Left lung (tissue), 10 donors: ENCODE measurements around the gene SEMA3B. TPM values are rescaled to one million over a fixed set of nuclear protein-coding genes. Genes with fewer than 3 reads are reported as not detected.
A peak's percentile ranks its signal among the peaks of the same experiment; 100 is the strongest.

Experiments used
- ATAC-seq: fragments of 200-7000 bp; cut with Tn5 transposase; one replicate; pipeline ENCODE4 v1.9.1; 2020; ENCODE audit warnings: moderate library complexity
- DNase-seq, 4 donors: peaks; one replicate each; pipeline ENCODE4 v3.0.0-alpha.2; 2013 to 2020
- H3K27ac ChIP-seq, 2 donors: fragments of 200-600 bp; sonication (generic) in 1 of 2; one replicate each; pipeline versions ENCODE4 v1.5.0 to v1.8.0; 2020 to 2021
- H3K27me3 ChIP-seq, 2 donors: fragments of 200-600 bp; sonication (generic) in 1 of 2; one replicate each; pipeline versions ENCODE4 v1.5.0 to v1.8.0; 2020 to 2021
- H3K36me3 ChIP-seq, 2 donors: fragments of 200-600 bp; sonication (generic) in 1 of 2; one replicate each; pipeline versions ENCODE4 v1.5.0 to v1.8.0; 2020 to 2021
- H3K4me1 ChIP-seq, 2 donors: fragments of 200-600 bp; one replicate each; pipeline ENCODE4 v1.8.0; 2021
- H3K4me3 ChIP-seq, 2 donors: fragments of 200-600 bp; sonication (generic) in 1 of 2; one replicate each; pipeline versions ENCODE4 v1.5.0 to v1.8.0; 2020 to 2021; ENCODE audit warnings: mild to moderate bottlenecking in 1 of 2
- H3K9me3 ChIP-seq, 2 donors: fragments of 200-600 bp; sonication (generic) in 1 of 2; one replicate each; pipeline versions ENCODE4 v1.5.0 to v1.8.0; 2020 to 2021
- intact Hi-C, 2 donors: fragments of 100-400 bp; cut with DNase I; formaldehyde crosslinking; loops; one replicate each; pipeline versions ENCODE4 v1.11.2 to v1.14.2; 2022
- polyA plus RNA-seq, 6 donors: library from polyadenylated mRNA; unstranded; fragments of 120-200 nt; gene quantifications; one replicate each; pipeline ENCODE4 v1.2.1, GENCODE V29; 2013; ENCODE audit not compliant: insufficient read length in 6 of 6
- total RNA-seq, 2 donors: library from RNA; stranded (reverse); fragmentation: NEBNext Ultra II Directional; extraction: Animal tissue kit (Norgen Biotek cat#: 25700); gene quantifications; one replicate each; pipeline ENCODE4 v1.2.1, GENCODE V29; 2021
- TF ChIP-seq, protein P1 (sequence below), 2 donors: fragments of 200-600 bp; sonication (generic) in 1 of 2; IDR thresholded peaks; one replicate each; pipeline versions ENCODE4 v1.5.0 to v1.8.0; 2021; ENCODE audit warnings: antibody characterized with exemption in 2 of 2
- donor health status: DM: no; HTN: yes; CAD: no.
- donor health status: DM: no; HTN: no; CAD: no.

SEMA3B gene
- total and polyA plus RNA-seq, 8 donors, result 20.6 to 92.7 (median 28.2) TPM

DNA sequence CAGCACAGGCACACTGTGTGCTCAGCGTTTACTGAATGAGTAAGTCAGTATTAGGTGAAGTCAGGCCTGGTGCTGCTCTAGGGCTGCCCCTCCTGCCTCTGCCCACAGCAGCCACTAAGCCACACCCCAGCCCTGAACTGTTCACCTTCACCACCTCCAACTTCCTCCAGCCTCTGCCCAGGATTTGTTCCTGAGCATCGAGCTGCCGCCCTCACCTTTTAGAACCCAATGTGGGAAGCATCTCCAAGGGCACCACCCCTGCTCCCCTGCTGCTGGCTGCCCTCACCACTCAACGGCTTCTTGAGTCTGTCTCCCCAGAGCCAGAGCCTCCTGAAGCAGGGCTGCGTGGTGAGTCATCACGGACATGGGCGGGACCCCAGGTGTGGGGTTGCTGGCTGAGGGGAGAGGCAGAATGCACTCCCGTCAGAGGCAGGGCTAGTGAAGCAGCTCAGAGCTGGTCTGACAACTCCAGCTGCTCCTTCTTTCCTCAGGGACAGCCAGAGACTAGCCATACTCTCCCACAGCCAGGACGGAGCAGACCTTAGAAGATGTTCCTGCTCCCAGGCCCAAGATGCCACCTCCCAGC lies 47.8 kb downstream of the SEMA3B start:
- no peaks in the 10 kb centered on the region for H3K27me3 ChIP-seq
- H3K36me3 ChIP-seq, result peaks cover 0 to 38% of the 10 kb centered on the region in 2 donors
- ATAC-seq, result peak; percentile 76
- H3K4me1 ChIP-seq, result peaks cover 37 to 75% of the 10 kb centered on the region in 2 donors
- no peaks in the 10 kb centered on the region for H3K9me3 ChIP-seq
- intact Hi-C loops, result no loop called here
- peak overlapping the region; percentile 71 to 83 for H3K27ac ChIP-seq
- peak in 3 of 4 donors; percentile 35 to 95 (median 93) for DNase-seq
- TF ChIP-seq, protein P1, sequence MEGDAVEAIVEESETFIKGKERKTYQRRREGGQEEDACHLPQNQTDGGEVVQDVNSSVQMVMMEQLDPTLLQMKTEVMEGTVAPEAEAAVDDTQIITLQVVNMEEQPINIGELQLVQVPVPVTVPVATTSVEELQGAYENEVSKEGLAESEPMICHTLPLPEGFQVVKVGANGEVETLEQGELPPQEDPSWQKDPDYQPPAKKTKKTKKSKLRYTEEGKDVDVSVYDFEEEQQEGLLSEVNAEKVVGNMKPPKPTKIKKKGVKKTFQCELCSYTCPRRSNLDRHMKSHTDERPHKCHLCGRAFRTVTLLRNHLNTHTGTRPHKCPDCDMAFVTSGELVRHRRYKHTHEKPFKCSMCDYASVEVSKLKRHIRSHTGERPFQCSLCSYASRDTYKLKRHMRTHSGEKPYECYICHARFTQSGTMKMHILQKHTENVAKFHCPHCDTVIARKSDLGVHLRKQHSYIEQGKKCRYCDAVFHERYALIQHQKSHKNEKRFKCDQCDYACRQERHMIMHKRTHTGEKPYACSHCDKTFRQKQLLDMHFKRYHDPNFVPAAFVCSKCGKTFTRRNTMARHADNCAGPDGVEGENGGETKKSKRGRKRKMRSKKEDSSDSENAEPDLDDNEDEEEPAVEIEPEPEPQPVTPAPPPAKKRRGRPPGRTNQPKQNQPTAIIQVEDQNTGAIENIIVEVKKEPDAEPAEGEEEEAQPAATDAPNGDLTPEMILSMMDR (IDR thresholded peaks at IDR 0.05), result no peak
- peak overlapping the region in 1 of 2 donors; percentile 91 for H3K4me3 ChIP-seq

DNA sequence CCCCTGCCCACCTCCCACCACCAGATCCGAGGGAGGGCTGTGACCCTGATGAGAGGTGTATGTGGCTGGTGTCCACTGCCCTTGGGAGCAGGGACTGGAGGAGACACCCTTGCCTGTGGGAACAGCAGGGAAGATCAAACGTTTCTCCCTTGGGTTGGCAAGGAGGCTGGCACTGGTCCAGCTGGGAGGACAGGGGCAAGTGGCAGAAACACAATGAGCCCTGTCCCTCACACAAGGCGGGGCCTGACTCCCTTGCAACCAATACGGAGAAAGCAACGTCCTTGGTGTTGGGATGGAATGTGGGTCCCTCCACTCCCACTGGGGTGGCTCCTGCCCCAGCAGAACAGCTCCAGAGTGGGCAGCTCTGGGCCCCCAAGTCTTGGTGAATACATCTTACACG lies 48.4 kb downstream of the SEMA3B start:
- ATAC-seq, result no peak
- no peaks in the 10 kb centered on the region for H3K27me3 ChIP-seq
- no peak for DNase-seq
- H3K9me3 ChIP-seq, result no peaks in the 10 kb centered on the region
- intact Hi-C loops, result no loop called here
- peaks cover 42 to 81% of the 10 kb centered on the region in 2 donors for H3K4me1 ChIP-seq
- H3K4me3 ChIP-seq, result peak overlapping the region in 1 of 2 donors; percentile 91
- TF ChIP-seq, protein P1 (IDR thresholded peaks at IDR 0.05), result no peak
- H3K27ac ChIP-seq, result peak overlapping the region; percentile 71 to 83
- peaks cover 0 to 38% of the 10 kb centered on the region in 2 donors for H3K36me3 ChIP-seq

DNA sequence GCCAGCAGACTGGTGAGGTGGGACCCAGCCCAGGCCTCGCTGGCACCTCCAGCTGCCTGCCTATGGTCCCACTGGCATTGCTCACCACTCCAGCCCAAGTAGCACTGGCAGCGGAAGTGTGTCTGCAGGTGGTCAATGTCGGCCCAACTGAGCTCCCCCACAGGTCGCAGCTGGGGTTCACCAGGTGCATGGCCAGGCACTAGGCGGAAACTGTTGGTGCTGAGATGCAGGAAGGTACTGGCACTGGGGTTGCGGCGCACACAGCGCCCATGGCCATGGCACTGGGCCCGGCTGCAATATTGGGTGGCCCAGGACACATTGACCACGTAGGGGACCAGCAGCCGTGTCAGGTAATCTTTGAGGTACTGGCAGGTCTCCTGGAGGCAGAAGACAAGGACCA lies 49.2 kb downstream of the SEMA3B start:
- peak overlapping the region in 1 of 2 donors; percentile 91 for H3K4me3 ChIP-seq
- peak overlapping the region; percentile 71 to 83 for H3K27ac ChIP-seq
- H3K4me1 ChIP-seq, result peaks cover 45 to 89% of the 10 kb centered on the region in 2 donors
- H3K36me3 ChIP-seq, result peaks cover 0 to 38% of the 10 kb centered on the region in 2 donors
- no peak for DNase-seq
- TF ChIP-seq, protein P1 (IDR thresholded peaks at IDR 0.05), result no peak
- no peaks in the 10 kb centered on the region for H3K27me3 ChIP-seq
- H3K9me3 ChIP-seq, result no peaks in the 10 kb centered on the region
- intact Hi-C loops, result no loop called here
- no peak for ATAC-seq

DNA sequence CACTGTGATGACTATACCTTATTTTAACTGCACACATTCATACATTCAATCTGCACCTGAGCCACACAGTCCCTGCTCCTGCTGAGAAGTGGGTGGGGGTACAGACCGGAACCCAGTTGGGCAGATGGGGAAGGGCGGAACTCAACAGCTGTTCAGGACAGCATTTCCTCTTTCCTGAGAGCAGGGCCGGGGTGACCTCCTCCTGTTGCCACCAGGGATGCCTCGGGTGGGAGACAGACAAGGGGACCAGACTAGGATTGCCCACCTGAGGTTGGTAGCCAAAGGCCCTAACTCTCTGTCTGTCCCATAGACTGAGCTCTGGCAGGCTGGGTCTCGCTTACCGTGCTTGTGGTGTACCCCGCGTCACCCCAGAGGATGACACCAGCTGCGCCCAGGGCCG lies 49.7 kb downstream of the SEMA3B start:
- Histone ChIP-seq H3K9me3 (no peaks in the 10 kb centered on the region), H3K27me3 (no peaks in the 10 kb centered on the region), H3K27ac (peak overlapping the region; percentile 71 to 83), H3K4me1 (peaks cover 45 to 89% of the 10 kb centered on the region in 2 donors), H3K4me3 (peak overlapping the region in 1 of 2 donors; percentile 91), H3K36me3 (peaks cover 0 to 38% of the 10 kb centered on the region in 2 donors)
- TF ChIP-seq, protein P1 (IDR thresholded peaks at IDR 0.05), result no peak
- intact Hi-C loops, result no loop called here
- ATAC-seq (no peak), DNase-seq (no peak)

DNA sequence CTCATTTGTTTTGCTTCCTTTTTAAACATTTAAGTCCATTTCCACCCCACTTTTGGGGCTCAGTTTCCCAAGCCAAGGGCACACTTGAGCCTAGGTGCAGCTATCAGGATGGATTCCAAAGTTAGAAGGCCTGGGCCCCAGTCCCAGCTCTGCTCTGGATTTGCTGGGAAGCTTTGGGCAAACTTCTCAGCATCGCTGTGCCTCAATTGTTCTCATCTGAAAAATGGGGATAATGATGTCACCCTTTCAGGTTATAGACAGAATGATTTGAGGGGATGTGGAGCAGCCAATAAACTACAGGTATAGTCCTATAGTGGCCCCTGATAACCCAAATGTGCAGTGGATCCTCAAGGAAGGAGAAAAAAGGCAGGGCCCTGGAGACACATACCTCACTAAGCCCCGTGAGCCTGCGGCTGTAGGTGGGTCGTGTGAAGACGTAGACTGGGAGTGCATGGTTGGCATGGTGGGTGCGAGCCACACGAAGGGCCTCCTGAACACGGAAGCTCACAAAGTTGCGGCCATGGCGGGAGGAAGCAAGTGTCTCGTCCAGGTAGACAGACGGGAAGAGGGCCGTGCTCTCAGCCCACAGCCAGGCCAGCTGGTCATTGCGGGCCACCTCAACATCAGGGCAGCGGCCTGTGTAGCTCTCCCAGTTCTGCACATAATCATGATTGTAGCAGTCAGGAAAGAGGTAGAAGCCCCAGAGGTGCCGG lies 50.4 kb downstream of the SEMA3B start:
- Histone ChIP-seq H3K9me3 (no peaks in the 10 kb centered on the region), H3K27me3 (no peaks in the 10 kb centered on the region), H3K4me3 (peak overlapping the region in 1 of 2 donors; percentile 91), H3K4me1 (peaks cover 45 to 89% of the 10 kb centered on the region in 2 donors), H3K36me3 (peaks cover 0 to 38% of the 10 kb centered on the region in 2 donors), H3K27ac (peak overlapping the region in 1 of 2 donors; percentile 71)
- ATAC-seq (no peak), DNase-seq (no peak)
- intact Hi-C loops, result no loop called here
- TF ChIP-seq, protein P1 (IDR thresholded peaks at IDR 0.05), result no peak
